ENCODE data around the gene TMEM203. TPM values are rescaled to one million over a fixed set of nuclear protein-coding genes. Genes with fewer than 3 reads are reported as not detected.

TMEM203 gene
- total RNA-seq, 4 donors from 2014 or later: 45.7 to 60.7 (median 49.4) TPM

DNA sequence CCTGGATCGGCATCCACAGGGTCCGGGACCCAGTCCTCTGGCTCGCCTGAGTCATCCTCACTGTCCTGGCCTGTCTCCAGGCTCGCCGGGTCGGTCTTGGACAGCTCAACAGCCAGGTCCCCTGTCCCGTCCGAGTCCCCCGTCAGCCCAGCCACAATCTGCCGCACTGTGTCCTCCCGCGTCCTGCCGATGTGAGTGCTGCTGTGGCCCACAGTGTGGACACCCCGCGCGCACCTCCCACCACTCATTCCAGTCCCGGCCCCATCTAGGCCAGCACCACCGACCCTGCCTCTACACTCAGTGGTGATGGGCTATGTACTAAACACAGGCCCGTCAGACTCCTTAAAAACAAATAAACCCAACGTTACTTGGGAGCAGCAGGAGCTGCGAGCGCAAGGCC lies 23.8 kb downstream of the TMEM203 start:
- DNase-seq (ENCODE audit: low spot score in 2 of 2): no peak

GRCh38 chr9:137180491-137180890 lies 25.0 kb downstream of the TMEM203 start:
- TF ChIP-seq POLR2A (IDR thresholded peaks at IDR 0.05): no peak
- TF ChIP-seq, protein P1, sequence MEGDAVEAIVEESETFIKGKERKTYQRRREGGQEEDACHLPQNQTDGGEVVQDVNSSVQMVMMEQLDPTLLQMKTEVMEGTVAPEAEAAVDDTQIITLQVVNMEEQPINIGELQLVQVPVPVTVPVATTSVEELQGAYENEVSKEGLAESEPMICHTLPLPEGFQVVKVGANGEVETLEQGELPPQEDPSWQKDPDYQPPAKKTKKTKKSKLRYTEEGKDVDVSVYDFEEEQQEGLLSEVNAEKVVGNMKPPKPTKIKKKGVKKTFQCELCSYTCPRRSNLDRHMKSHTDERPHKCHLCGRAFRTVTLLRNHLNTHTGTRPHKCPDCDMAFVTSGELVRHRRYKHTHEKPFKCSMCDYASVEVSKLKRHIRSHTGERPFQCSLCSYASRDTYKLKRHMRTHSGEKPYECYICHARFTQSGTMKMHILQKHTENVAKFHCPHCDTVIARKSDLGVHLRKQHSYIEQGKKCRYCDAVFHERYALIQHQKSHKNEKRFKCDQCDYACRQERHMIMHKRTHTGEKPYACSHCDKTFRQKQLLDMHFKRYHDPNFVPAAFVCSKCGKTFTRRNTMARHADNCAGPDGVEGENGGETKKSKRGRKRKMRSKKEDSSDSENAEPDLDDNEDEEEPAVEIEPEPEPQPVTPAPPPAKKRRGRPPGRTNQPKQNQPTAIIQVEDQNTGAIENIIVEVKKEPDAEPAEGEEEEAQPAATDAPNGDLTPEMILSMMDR (IDR thresholded peaks at IDR 0.05): no peak
- intact Hi-C loops (cut with DNase I; ENCODE audit: low total_unique reads): no loop called here
- no peak for DNase-seq (ENCODE audit: low spot score in 2 of 2)
- 92 to 100% methylated on average over 5 to 20 of the region's 20 CpGs for WGBS, 2 donors
- H3K4me3 ChIP-seq (ENCODE audit: low read depth, poor library complexity, severe bottlenecking): no peak overlapping the region

More for the DNA sequence above, 23.8 kb downstream of the TMEM203 start:
- intact Hi-C loops (cut with DNase I; ENCODE audit: low total_unique reads): no loop called here
- H3K4me3 ChIP-seq (ENCODE audit: low read depth, poor library complexity, severe bottlenecking): no peak overlapping the region
- 91 to 95% methylated on average over 22 of the region's 22 CpGs for WGBS, 2 donors
- no peak for TF ChIP-seq POLR2A (IDR thresholded peaks at IDR 0.05)
- TF ChIP-seq, protein P1 (IDR thresholded peaks at IDR 0.05): no peak

DNA sequence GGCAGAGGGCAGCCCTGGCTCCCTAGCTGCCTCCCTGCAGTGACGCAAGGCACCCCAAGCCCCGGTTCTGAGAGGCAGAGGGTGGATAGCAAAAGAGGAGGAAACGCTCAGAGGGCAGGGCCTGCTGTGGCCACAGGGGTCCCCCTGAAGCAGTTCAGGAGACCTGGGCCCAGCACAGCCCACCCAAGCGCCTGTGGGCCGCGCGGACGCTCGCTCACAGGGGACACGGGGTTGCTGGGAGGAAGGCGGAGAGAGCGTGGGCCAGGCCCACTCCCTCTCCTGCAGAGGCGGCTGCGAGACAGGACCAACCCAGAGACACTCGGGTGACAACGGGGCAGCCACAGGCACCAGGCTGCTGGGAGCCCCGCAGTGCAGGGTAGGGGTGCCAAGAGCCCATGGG lies 25.7 kb downstream of the TMEM203 start:
- no peak overlapping the region for H3K4me3 ChIP-seq (ENCODE audit: low read depth, poor library complexity, severe bottlenecking)
- TF ChIP-seq POLR2A (IDR thresholded peaks at IDR 0.05): no peak
- TF ChIP-seq, protein P1 (IDR thresholded peaks at IDR 0.05): no peak
- no peak for DNase-seq (ENCODE audit: low spot score in 2 of 2)
- 94 to 97% methylated on average over 16 to 17 of the region's 17 CpGs for WGBS, 2 donors
- intact Hi-C loops (cut with DNase I; ENCODE audit: low total_unique reads): no loop called here

DNA sequence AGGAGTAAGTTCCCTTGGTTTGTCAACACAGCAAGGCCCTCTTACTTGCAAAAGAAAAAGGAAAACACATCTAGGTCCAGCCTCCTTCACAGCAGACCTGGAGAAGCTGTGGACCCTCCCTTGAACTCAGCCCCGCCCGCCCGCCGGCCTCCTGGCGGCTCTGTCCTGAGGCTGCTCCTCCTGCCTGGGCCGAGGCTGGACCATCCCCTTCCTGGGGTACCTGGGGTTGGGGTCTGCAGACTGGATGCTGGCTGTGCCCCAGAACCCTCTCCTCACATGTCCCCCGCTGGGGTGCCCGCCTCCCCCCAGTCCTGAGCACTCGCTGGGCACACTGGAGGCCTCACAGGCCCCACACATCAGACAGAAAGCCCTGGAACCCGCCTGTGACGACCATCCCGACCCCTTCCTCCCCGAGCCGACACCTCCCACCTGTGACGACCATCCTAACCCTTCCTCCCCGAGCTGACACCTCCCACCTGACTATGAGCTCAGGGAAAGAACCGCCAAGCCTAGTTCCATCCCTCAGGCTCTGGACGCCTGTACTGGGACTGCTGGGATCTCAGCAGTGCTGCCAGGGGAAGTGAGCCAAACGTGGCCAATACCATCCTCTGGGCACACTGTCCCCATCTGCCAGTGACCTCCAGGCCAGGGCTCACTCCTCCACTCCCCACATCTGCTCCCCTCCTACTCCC lies 26.4 kb downstream of the TMEM203 start:
- no peak for DNase-seq (ENCODE audit: low spot score in 2 of 2)
- H3K4me3 ChIP-seq (ENCODE audit: low read depth, poor library complexity, severe bottlenecking): no peak overlapping the region
- intact Hi-C loops (cut with DNase I; ENCODE audit: low total_unique reads): no loop called here
- WGBS, 2 donors: 91 to 94% methylated on average over 17 to 19 of the region's 19 CpGs
- no peak for TF ChIP-seq POLR2A (IDR thresholded peaks at IDR 0.05)
- TF ChIP-seq, protein P1 (IDR thresholded peaks at IDR 0.05): no peak

DNA sequence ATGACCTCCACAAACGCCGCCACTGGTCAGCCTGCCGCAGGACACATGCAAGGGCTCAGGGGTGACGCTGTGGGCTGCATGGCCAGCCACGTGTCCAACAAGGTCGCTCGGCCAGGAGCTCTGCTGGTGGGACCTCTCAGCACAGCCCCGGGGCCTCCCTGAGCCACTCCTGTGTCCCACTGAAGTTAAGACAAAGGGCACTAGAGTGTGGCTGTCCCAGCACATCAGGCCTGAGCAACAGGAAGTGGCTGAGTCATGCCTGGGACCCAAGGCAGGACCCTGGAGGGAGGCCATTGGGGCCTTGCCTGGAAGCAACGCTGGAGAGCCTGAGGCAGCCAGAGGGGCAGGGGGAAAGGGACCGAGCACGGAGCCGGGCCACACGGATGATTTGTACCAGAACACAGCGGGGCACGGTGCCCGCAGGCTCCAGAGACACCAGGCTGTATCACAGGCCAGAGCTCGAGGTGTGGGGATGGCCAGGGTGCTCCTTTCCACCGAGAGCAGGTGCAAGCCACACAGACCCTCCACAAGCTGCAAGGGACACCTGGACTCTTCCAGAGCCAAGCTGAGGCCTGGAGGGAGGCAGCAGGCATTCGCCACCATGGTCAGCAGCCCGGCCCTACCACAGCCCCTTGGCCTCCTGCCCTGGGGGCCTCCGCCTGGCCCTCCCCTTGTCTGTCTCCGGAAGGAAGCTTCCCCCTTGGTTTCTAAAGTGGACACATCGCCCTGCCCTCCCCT lies 27.1 kb downstream of the TMEM203 start:
- TF ChIP-seq, protein P1 (IDR thresholded peaks at IDR 0.05): no peak
- no peak for TF ChIP-seq POLR2A (IDR thresholded peaks at IDR 0.05)
- WGBS, 2 donors: 89 to 93% methylated on average over 11 to 23 of the region's 23 CpGs
- no peak for DNase-seq (ENCODE audit: low spot score in 2 of 2)
- intact Hi-C loops (cut with DNase I; ENCODE audit: low total_unique reads): no loop called here
- H3K4me3 ChIP-seq (ENCODE audit: low read depth, poor library complexity, severe bottlenecking): no peak overlapping the region

All from lower leg skin (tissue), 4 donors.